A673 (cell line): Measurements from ENCODE around the gene FGGY. TPM values are rescaled to one million over a fixed set of nuclear protein-coding genes. Genes with fewer than 3 reads are reported as not detected.

ENCODE experiments used
- BruUV-seq: library from RNA; stranded (reverse); fragments of 400-500 nt; replicated peaks from 2 replicates; lab custom pipeline; 2021; lab: Mats Ljungman, UMichigan
- CTCF ChIA-PET: fragments of 300-600 bp; sonication (Branson Sonifier 250); formaldehyde crosslinking; loops from one replicate; lab custom pipeline; 2022; ENCODE audit warnings: antibody characterized with exemption; lab: Charles Lee
- POLR2A ChIA-PET: fragments of 300-600 bp; sonication (Branson Sonifier 250); formaldehyde crosslinking; loops from one replicate; lab custom pipeline; 2022; ENCODE audit warnings: antibody characterized with exemption; ENCODE audit not compliant: low non-redundant PET; lab: Charles Lee
- DNase-seq: peaks from one replicate; pipeline ENCODE4 v3.0.0-alpha.2; 2015; ENCODE audit warnings: low spot score
- H3K27ac ChIP-seq: fragments of 200-600 bp; sonication (generic); 2 replicates; pipeline ENCODE4 v1.5.1; 2016; ENCODE audit warnings: mixed run types, low read depth, mild to moderate bottlenecking, mixed read lengths, antibody characterized with exemption, low read length; ENCODE audit not compliant: poor library complexity, severe bottlenecking
- H3K27me3 ChIP-seq: fragments of 200-600 bp; sonication (generic); replicated peaks from 2 replicates; pipeline ENCODE4 v1.6.1; 2017; ENCODE audit warnings: mixed run types, low read depth, mild to moderate bottlenecking, mixed read lengths, antibody characterized with exemption, low read length; ENCODE audit not compliant: insufficient read depth, poor library complexity
- H3K36me3 ChIP-seq: fragments of 200-600 bp; sonication (generic); 2 replicates; pipeline ENCODE4 v1.6.1; 2016; ENCODE audit warnings: mixed run types, mild to moderate bottlenecking, mixed read lengths, antibody characterized with exemption, low read length; ENCODE audit not compliant: insufficient read depth, poor library complexity, severe bottlenecking
- H3K4me1 ChIP-seq: fragments of 200-600 bp; sonication (generic); 2 replicates; pipeline ENCODE4 v1.6.1; 2017; ENCODE audit warnings: mixed run types, mild to moderate bottlenecking, mixed read lengths, antibody characterized with exemption, low read length; ENCODE audit not compliant: insufficient read depth, poor library complexity, severe bottlenecking
- H3K4me3 ChIP-seq: fragments of 200-600 bp; sonication (generic); 2 replicates; pipeline ENCODE4 v1.5.1; 2016; ENCODE audit warnings: low read depth, mixed run types, mild to moderate bottlenecking, mixed read lengths, low read length; ENCODE audit not compliant: poor library complexity, severe bottlenecking
- H3K9me3 ChIP-seq: fragments of 200-600 bp; sonication (generic); 2 replicates; pipeline ENCODE4 v1.6.1; 2016; ENCODE audit warnings: mixed run types, low read depth, mild to moderate bottlenecking, mixed read lengths, antibody characterized with exemption, low read length; ENCODE audit not compliant: poor library complexity, severe bottlenecking
- CTCF ChIP-seq: fragments of 300-800, 200-600 bp; sonication (generic); conservative IDR thresholded peaks from 2 replicates; pipeline ENCODE4 v1.5.1; 2017; ENCODE audit warnings: low read depth, mild to moderate bottlenecking, antibody characterized with exemption, low read length, moderate library complexity, mixed read lengths
- EZH2 ChIP-seq: fragments of 200-600 bp; sonication (generic); IDR thresholded peaks from 2 replicates; pipeline ENCODE4 v1.6.1; 2017; ENCODE audit warnings: borderline replicate concordance, low read depth, mild to moderate bottlenecking, mixed read lengths, antibody characterized with exemption, low read length; ENCODE audit not compliant: poor library complexity, severe bottlenecking
- intact Hi-C: fragments of 100-400 bp; cut with micrococcal nuclease; formaldehyde crosslinking; loops from one replicate; pipeline ENCODE4 v1.10.0; 2022; ENCODE audit not compliant: unreplicated experiment
- total RNA-seq: library from RNA; stranded (reverse); gene quantifications from 2 replicates; pipeline ENCODE4 v1.2.3, GENCODE V29; 2021

Gene FGGY
- total RNA-seq, 1 experiment from 2014 or later = 2.6 TPM

- intact Hi-C loops = no loop called here
- H3K9me3 ChIP-seq = no peaks in the 10 kb centered on the region
- no peak overlapping the region for H3K27ac ChIP-seq
- no peaks in the 10 kb centered on the region for H3K36me3 ChIP-seq
- H3K4me3 ChIP-seq = no peak overlapping the region
- no peak for DNase-seq
- POLR2A ChIA-PET = no interaction called here
- CTCF ChIA-PET = no interaction called here
- BruUV-seq = no TSS peak
- H3K4me1 ChIP-seq = no peaks in the 10 kb centered on the region
- H3K27me3 ChIP-seq = no peaks in the 10 kb centered on the region
- TF ChIP-seq EZH2 (no peak), CTCF (no peak)
These were observed 130.9 kb downstream of the FGGY start for GRCh38 chr1:59427784-59428183.

- Histone ChIP-seq H3K27me3 (no peaks in the 10 kb centered on the region), H3K9me3 (no peaks in the 10 kb centered on the region), H3K36me3 (no peaks in the 10 kb centered on the region), H3K27ac (no peak overlapping the region), H3K4me1 (no peaks in the 10 kb centered on the region), H3K4me3 (no peak overlapping the region)
- intact Hi-C loops = no loop called here
- ChIA-PET CTCF (no interaction called here), POLR2A (no interaction called here)
- DNase-seq = no peak
- no TSS peak for BruUV-seq
- no peak for TF ChIP-seq EZH2
- TF ChIP-seq CTCF = no peak
These were observed 131.9 kb downstream of the FGGY start for GRCh38 chr1:59428828-59429227.

GRCh38 chr1:59429656-59430055 is 132.8 kb downstream of the FGGY start:
- Histone ChIP-seq H3K27ac (no peak overlapping the region), H3K4me1 (no peaks in the 10 kb centered on the region), H3K36me3 (no peaks in the 10 kb centered on the region), H3K4me3 (no peak overlapping the region), H3K9me3 (no peaks in the 10 kb centered on the region), H3K27me3 (no peaks in the 10 kb centered on the region)
- CTCF ChIA-PET = no interaction called here
- no peak for TF ChIP-seq CTCF
- no peak for TF ChIP-seq EZH2
- BruUV-seq = no TSS peak
- intact Hi-C loops = no loop called here
- no peak for DNase-seq
- POLR2A ChIA-PET = no interaction called here
